ENCODE data around the gene BUB3.

BUB3 gene, protein sequence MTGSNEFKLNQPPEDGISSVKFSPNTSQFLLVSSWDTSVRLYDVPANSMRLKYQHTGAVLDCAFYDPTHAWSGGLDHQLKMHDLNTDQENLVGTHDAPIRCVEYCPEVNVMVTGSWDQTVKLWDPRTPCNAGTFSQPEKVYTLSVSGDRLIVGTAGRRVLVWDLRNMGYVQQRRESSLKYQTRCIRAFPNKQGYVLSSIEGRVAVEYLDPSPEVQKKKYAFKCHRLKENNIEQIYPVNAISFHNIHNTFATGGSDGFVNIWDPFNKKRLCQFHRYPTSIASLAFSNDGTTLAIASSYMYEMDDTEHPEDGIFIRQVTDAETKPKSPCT

GRCh38 chr10:123154092-123154710, at the start of gene BUB3:
Gene BUB3, plus strand, starts transcription at chr10:123154402. Its CDS starts 516 bp downstream, at chr10:123154918.
- DNase-seq, result peak; percentile 94

- no peak for DNase-seq
Measured at GRCh38 chr10:123109466-123109865, 44.7 kb upstream of the BUB3 start.

DNA sequence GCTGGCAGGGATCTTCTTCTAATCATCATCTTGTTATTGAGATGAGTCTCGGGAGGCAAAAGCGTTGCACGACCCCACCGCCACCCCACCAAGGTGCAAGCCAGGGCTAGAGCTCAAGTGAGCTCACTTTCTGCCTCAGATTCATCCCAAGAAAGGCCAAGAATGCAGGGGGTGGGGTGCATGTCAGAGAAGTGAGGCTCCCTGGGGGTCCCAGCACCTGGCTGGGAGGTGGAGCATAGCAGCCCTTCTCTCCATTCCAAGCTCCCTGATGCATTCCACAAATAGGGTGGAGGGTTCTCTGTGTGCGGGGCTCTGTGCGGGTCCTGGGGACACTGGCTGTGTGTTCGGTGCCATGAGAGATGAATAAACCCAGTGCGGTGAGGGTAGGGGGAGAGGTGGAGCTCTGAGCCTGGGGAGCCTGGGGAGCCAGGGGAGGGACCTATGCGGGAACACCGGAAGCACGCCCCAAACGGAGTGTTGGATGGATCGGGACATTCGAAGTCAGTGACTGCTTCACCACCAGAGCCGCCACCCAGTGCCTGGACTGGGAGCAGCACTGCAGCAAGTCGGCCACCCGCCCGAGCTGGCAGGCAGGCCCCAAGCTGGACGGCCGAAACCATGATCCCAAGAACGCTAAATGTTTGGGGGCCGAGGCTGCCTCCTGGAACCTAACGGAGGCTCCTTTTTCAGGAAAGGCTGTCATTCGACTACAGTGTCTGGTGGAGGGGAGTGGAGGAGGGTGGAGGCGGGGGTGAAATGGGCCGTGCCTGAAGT, 36.4 kb upstream of the BUB3 start:
- no peak for DNase-seq

DNA sequence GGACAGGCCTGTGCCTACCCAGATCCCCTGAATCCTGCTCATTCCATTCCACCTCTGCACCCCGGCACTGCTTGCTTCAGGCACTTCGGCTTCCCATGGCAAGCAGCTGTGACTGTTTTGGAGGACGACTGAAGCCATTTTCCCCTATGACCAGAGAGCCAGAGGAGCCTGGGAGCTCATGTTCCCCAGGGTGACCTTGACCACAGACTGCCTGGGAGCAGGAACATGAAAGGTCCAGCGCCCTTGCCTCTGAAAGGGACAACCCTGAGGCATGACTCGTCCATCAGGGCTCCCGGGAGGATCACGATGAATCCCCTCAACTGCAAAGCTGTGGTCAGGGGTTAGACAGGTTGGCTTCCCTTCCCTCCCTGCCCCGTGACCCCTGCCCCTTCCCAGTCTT, 35.1 kb upstream of the BUB3 start:
- DNase-seq, result no peak

DNA sequence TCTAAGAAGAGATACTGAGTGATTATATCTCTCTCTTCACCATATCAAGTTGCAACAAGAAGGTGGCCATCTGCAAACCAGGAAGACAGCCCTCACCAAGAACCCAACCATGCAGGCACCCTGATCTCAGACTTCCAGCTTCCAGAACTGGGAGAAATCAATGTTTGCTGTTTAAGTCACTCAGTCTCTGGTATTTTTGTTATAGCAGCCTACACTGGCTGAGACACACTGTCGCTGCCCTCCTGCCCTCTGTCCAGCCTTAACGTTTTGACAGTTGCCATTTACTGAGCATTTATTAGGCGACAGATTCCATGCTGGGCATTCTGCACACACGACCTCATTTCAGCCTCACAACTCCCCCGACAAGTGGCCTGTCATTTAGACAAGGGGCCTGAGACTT, 28.0 kb upstream of the BUB3 start:
- DNase-seq, result no peak

GRCh38 chr10:123129618-123130271, 24.5 kb upstream of the BUB3 start:
- DNase-seq, result no peak

DNA sequence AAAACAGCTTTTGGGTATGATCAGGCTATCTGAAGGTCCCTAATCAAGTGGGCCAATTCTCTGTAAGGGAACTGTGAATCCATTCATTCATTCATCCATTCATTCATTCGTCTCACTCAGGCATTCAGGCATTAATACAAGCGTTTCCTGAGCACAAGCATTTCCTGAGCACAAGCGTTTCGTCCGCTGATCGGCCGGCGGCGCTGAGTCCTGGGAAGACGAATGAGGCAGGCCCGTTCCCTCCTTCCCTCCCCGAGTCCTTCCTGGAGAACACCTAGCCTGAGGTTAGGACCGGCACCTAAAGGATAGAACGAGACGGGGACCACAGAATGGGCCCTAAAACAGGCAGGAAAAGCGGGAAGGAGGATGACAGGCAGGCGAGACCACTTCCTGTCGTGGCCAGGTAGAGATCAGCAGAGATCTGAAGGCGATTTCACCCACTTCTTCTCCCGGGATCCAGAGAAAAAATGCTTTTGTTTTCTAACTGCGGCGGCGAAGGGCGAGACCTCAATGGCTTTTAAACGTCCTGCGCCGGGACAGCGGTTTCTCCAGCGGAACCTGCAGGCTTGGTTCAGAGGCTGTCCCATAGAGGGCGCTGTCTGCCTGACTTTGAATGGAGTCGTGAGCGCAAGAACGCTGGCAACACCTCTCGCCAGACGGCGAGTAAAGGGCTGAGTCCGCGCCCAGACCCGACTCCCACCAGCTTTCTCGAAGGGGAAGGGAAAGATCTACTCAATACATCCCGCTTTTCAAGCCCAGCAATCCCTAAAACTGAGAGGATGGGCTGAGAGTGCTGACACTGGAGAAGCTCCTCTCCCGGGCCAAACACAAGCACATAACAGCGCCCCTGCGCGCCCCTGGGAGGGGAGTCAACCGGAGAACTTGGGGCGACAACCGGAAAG, 21.4 kb upstream of the BUB3 start:
- peak; percentile 49 for DNase-seq

DNA sequence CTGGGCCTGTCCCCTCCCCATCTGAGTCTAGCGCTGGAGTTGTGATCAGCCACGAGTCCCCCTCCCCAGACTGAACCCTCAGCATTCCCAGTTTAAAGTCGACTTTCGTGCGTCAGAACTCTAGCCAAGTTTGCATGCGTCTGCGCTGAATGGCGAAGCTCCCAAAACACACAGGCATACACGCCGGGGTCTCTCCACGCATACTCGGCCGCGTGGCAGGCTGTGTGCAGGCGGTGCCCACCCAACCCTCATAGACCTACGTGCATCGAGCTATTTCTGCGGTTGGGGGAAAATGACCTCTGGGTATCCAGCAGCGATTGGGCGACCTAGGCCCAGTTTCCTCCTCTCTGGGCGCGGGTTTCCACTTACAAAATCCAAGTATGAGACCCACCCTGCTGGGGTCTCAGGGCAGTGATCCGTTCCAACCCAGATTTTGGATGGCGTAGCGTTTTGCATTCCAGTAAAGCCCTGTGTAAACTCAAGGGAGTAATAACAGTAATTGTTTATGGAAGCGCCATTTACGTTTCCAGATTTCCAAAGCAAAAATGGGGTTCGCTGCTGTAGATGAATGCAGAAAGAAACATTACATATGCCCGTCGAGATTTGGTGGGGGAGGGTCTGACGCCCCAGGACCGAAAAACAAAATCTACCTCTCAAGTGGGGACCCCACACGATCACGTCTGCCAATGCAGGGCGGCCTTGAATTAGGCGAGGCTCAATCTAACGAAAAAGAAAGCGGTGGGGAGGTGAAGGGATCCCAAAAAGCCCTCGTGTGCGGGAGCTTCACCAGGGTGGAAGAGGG, 20.5 kb upstream of the BUB3 start:
- DNase-seq, result no peak

DNA sequence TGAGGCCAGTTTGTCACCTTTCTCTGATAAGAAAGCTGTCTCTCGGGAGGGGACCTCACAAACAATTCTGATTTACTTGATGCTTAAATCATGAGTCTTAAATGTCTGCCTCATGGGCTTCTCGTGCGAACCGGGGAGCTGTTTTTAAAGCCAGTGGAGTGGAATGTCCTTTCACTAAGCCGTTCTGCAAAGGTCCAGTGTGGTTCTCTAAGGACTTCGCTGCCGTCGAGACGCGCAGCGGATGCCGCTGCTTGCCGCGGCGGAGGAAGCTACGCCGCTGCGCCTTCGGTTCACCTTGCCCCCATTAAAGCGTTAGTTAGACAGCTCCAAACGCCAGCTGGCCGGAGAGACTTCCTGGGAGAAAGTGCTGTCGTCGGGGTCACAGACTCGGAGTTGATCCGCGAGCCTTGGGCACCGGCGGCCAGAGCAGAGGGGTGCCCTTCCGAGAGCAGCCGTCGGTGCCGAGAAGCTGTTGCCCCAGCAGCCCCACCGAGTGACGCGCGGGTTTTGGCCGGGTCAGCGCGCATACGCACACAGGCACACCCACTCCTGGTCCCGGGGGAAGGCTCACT, 19.8 kb upstream of the BUB3 start:
- DNase-seq, result no peak

- DNase-seq, result no peak
Measured at GRCh38 chr10:123134915-123135414, 19.2 kb upstream of the BUB3 start.

DNA sequence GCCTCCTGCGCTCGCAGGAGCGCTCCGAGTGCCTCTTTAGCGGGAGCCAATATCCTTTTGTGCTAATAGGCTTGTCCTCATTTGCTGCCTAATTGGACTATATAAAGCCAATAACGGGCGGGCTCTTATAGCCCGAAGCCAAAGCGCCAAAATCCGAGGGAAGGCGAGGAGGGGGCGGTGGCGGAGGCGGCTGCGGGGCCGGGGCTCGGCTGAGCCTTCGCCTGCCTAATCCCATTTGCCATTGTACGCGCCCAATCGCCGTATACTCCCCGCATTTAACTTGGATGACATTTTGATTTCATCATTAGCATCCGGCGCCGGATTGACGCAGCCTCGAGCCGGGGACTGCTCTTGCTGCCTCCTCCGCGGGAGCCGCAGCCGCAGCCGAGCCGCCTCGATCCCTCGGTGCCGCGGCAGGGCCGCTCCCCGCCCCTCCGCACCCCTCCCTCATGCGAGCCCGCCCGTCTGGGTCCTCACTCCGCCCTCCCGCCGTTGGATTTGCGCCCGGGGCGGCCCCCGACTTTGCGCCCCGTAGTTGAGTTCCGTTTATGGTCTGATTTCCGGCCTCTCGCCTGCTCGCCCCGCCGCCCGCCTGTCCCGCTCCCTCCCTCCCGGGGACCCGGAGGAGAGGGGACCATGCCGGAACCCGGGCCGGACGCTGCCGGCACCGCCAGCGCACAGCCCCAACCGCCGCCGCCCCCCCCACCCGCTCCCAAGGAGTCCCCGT, 18.6 kb upstream of the BUB3 start, which contains the start of gene HMX3:
Gene HMX3 (plus strand): TSS at position 556 of the 727 bp plus-strand sequence. CDS start 81 bp downstream, at position 637.
- peak; percentile 37 for DNase-seq

- DNase-seq, result no peak
Measured at GRCh38 chr10:123136221-123136805, 17.9 kb upstream of the BUB3 start.

DNA sequence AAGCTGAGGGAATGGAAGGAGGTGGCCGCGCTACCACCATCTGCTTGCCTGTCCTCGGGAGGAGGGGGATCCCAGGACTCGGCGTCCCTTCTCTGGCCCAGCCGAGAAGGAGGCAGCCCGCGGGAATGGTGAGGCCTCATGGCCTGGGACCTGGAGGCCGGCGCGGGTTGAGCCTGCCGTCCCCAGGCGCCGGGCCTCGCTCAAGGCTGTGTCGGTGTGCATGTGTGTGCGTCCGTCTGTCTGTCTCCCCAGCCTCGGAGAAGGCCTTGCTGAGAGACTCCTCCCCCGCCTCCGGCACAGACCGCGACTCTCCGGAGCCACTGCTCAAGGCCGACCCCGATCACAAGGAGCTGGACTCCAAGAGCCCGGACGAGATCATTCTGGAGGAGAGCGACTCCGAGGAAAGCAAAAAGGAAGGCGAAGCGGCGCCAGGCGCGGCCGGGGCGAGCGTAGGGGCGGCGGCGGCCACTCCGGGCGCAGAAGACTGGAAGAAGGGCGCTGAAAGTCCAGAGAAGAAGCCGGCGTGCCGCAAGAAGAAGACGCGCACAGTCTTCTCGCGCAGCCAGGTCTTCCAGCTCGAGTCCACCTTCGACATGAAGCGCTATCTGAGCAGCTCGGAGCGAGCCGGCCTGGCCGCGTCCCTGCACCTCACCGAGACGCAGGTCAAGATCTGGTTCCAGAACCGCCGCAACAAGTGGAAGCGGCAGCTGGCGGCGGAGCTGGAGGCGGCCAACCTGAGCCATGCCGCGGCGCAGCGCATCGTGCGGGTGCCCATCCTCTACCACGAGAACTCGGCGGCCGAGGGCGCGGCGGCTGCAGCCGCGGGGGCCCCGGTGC, 17.2 kb upstream of the BUB3 start:
- no peak for DNase-seq

DNA sequence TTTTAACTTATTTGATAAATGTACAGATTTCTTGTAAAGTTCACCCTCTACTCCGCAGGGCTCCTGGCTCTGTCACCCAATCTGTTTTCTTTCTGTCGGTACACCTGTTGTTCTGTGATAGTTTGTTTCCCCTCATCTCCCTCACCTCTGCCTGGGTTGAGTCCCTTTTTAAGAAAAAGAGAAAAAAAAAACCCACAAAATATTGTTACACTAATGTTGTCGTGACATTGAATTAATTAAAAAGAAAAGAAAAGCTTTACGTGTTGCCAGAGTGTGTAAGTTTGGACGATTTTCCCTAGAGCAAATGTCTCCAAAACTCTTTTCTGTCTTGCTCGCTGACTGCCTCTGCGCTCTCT, 15.1 kb upstream of the BUB3 start:
- no peak for DNase-seq

GRCh38 chr10:123139521-123140163, 14.6 kb upstream of the BUB3 start:
- DNase-seq, result no peak

GRCh38 chr10:123140164-123140982, 13.8 kb upstream of the BUB3 start:
- no peak for DNase-seq

DNA sequence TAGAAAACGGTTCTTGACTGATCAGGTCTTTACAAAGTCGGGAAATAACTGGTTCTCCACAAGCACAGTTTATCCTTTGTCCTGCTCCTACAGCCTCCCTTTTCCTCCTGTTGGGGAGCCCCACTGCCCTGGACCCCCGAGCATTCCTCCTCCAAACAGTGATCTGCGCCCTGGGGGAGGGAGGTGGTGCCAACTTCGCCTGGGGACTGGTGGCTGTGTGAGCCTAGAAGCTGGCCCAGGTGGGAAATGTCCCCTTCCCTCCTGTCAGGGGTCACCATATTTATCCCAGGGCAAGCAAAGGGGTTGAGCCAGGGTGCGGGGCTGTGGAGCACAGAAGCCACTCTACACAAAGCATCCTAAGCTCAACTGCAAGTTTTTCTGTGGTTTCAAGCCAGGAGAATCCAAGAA, 13.2 kb upstream of the BUB3 start:
- no peak for DNase-seq

Measured in NCI-H1105 (cell line).